GM18867 (cell line): ENCODE results near the gene GTPBP1.

Experiments
- ATAC-seq: cut with Tn5 transposase; IDR thresholded peaks from one replicate; pipeline ENCODE4 v1.9.1; 2021; ENCODE audit warnings: mild to moderate bottlenecking, moderate library complexity; ENCODE audit not compliant: unreplicated experiment

Gene GTPBP1

GRCh38 chr22:38756711-38757463 is 51.1 kb downstream of the GTPBP1 start:
- no peak for ATAC-seq

GRCh38 chr22:38757464-38757757 is 51.7 kb downstream of the GTPBP1 start:
- ATAC-seq = no peak

- ATAC-seq = no peak
These were observed 52.7 kb downstream of the GTPBP1 start for GRCh38 chr22:38758276-38758945.

- ATAC-seq = no peak
These were observed 53.3 kb downstream of the GTPBP1 start for GRCh38 chr22:38759005-38759404.

GRCh38 chr22:38760477-38761201 is 54.9 kb downstream of the GTPBP1 start:
- ATAC-seq = no peak

- ATAC-seq = no peak
These were observed 55.7 kb downstream of the GTPBP1 start for GRCh38 chr22:38761202-38762162.

GRCh38 chr22:38762551-38762983 is 56.8 kb downstream of the GTPBP1 start:
- no peak for ATAC-seq

GRCh38 chr22:38766076-38766777 is 60.5 kb downstream of the GTPBP1 start:
- no peak for ATAC-seq

- ATAC-seq = no peak
These were observed 61.6 kb downstream of the GTPBP1 start for GRCh38 chr22:38767313-38767712.

- no peak for ATAC-seq
These were observed 62.3 kb downstream of the GTPBP1 start for GRCh38 chr22:38768036-38768435.

GRCh38 chr22:38770257-38770949 is 64.7 kb downstream of the GTPBP1 start:
- no peak for ATAC-seq

GRCh38 chr22:38772623-38772873 is 66.8 kb downstream of the GTPBP1 start:
- ATAC-seq = no peak

GRCh38 chr22:38773363-38773946 is 67.7 kb downstream of the GTPBP1 start:
- no peak for ATAC-seq

- ATAC-seq = no peak
These were observed 68.9 kb downstream of the GTPBP1 start for GRCh38 chr22:38774496-38775166.

GRCh38 chr22:38775656-38776055 is 69.9 kb downstream of the GTPBP1 start:
- no peak for ATAC-seq

GRCh38 chr22:38776086-38776485 is 70.3 kb downstream of the GTPBP1 start:
- ATAC-seq = no peak

GRCh38 chr22:38777087-38777671 is 71.4 kb downstream of the GTPBP1 start:
- ATAC-seq = no peak

GRCh38 chr22:38781033-38781432 is 75.3 kb downstream of the GTPBP1 start:
- no peak for ATAC-seq
